ENCODE measurements around the gene TMEM232.

Gene TMEM232

DNA sequence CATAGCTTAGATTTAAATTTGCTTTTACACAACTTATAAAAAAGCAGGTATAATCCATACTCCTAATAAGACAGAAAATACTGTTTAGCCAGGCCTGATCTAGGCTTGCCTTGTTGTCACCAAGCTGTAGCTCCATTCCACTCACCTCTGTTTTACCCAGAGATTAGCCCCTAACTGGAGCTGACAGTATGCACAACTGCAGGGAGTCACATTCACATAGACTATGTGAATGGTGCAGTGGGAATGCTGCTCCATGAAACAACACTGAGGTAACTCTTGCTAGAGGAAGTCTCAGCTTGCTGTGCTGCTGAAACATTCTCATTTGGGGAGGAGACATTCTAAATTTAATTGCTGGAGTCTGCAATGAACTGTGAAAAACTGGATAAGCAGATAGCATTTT lies 209.1 kb downstream of the TMEM232 start:
- no peak for DNase-seq (ENCODE audit: low read depth in 2 of 2)

DNA sequence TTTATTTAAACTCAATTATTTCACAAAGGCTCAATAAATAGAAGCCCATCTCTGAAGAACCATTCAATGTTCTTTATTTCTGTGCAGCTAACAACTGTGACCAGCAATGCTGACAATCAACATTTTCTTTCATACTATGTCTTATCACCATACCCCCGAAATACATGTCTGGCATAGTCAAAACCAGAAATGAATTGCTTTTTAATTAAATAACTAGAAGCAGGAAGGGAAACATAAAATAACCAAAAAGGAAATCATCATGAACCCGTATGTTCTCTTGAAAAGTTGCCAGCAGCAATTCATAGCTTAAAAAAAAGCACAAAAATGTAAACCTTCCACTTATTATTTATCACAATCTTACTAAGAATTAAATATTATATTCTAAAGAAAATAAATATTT lies 212.4 kb downstream of the TMEM232 start:
- no peak for DNase-seq (ENCODE audit: low read depth in 2 of 2)

DNA sequence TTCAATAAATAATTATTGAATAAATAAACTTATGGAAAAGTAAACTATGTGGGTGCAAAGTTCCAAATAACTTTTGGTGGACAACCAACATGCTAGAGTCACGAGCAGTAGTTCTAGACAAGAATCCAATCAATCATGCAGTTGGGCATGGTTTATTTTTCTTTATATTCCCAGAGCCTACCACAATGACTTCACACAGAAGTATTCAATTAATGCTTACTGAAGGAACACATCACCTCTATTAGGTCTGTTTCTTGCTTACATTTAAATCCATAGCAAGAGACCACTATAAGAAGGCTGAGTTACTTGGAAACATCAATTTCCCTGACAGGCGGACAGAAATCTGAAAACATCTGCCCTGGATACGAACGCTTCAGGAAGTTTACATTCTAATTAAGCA lies 214.2 kb downstream of the TMEM232 start:
- DNase-seq (ENCODE audit: low read depth in 2 of 2), result no peak

DNA sequence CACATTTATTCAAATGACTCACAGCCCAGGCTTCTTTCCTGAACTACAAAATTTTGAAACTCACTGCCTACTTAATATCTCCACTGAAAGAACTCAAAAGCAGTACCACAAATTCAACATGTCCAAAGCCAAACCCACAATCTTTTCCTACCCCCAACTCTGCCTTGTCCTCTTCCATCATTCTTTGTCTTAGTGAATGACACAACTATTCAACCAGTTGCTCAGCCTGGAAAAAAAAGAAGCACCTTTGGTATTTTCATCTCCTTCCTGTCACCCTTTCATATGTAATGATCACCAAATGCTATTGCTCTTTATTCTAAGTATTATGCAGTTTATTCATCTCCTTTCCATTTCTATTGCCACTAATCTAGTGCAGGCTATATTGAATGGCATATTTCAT lies 216.3 kb downstream of the TMEM232 start:
- no peak for DNase-seq (ENCODE audit: low read depth in 2 of 2)

DNA sequence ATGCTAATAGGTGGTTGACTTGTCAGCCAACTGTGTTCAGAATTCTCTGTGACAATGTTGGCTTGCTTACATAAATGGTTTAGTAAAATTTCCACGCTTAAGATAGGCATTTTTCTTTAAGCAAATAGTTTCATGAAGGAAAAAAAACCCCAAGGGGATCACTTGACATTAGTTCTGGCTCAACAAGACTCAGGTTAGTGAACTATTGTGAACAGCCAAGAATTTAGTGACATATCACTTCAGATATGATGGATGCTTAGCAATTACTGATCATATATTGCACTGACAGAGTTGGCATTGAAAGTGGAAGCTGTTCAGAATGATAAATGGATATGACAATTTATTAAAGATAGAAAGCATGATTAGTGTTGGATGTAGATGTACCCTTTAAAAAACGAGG lies 218.5 kb downstream of the TMEM232 start:
- DNase-seq (ENCODE audit: low read depth in 2 of 2), result no peak

DNA sequence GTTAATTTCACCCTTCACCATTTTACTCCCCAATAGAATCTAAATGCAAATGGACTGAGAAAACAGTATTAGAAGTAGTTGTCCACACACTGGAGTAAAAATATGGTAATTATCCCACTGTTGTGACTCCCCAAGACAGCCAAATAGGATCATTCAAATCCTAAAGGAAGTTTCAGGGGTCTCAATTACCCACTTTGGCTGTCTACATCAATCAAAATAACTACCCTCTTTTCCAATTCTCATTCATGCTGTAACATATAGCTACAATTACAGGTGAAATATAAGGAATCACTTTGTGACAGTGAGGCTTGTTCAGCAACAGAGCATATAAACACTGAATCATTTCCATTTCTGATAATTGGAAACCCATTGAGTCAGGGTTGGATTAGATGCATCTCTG lies 220.1 kb downstream of the TMEM232 start:
- DNase-seq (ENCODE audit: low read depth in 2 of 2), result no peak

DNA sequence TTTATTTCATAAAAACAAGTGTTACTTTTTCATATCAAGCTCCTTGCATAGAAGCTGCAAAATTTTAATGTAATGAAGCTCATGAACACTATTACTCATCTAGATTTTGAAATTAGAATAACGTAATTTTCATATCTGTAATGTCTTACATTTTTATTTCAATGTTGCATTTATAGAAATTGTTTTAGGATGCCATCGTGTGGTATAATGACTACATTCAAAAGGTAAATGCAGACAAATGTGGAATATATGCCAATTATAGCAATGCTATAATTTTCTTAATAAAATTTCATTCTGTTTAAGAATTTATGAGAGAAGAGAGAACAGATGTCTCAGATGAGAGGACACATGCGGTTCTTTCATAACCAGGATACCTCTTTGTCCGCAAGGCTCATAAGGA lies 230.2 kb downstream of the TMEM232 start:
- no peak for DNase-seq (ENCODE audit: low read depth in 2 of 2)

DNA sequence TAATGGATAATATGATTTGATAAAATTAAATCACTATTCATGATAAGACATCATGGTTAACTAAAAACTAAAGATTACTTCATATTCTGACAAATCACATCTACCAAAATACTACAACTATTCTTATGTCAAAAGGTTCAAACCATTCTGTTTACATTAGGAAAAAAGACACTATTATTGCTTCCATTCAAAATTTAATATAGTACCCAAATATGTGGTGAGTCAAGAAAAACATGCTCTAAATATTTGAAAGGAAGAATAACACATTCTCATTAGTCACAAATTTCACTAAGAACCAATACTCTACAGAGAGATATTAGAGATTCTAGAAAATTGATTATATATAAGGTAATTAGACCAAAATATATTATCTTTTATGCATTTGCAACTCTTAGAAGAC lies 234.0 kb downstream of the TMEM232 start:
- DNase-seq (ENCODE audit: low read depth in 2 of 2), result no peak

DNA sequence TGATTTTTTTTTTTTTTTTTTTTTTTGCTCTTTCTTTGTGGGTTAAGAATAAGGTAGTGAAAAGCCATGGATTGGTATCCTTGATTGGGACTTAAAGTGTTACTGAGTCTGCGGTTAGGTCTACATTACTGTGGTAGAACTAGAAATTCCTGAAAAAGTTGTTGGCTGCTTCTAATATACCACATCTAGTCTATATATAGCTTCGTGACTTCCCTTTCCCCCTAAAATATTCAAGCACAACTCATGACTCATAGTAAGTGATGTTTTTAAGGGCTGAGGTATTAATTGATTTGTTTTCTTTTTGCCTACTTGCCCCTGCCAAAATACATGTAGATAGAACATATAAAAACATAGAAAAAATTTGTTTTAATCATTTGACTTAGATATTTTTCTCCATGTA lies 247.6 kb downstream of the TMEM232 start:
- DNase-seq (ENCODE audit: low read depth in 2 of 2), result peak; percentile 97

DNA sequence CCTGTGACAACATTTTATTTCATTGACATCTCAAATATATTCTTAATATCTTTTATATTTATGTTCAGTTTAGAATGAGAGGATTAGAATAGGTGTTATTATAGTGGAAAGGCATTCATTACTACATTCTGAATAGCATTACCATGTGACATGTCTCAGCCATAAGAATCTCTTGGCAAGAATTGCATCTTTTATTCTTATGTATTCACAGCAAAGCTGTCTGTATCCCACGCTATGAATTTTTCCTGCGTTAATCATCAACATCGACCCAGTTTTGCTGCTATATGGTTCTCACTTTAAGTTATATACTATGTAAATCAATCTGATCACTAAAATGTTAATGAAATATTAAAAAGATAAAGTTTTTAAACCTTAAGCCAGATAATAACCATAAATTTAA lies 248.6 kb downstream of the TMEM232 start:
- peak; percentile 84 to 87 for DNase-seq (ENCODE audit: low read depth in 2 of 2)

DNA sequence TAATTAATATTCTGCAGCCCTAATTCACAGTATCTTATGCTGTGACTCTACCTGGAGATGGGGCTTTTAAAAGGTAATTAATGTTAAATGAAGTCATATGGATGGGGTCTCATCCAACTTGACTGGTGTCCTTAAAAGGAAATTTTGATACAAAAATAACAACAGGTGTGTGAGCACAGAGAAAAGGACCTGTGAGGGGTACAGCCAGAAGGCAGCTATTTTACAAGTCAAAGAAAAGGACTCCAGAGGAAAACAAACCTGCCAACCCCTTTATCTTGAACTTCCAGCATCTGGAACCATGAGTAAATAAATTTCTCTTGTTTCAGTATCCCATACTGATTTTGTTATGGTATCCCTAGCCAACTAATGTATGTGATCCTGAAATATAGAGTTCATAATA lies 250.3 kb downstream of the TMEM232 start:
- no peak for DNase-seq (ENCODE audit: low read depth in 2 of 2)

DNA sequence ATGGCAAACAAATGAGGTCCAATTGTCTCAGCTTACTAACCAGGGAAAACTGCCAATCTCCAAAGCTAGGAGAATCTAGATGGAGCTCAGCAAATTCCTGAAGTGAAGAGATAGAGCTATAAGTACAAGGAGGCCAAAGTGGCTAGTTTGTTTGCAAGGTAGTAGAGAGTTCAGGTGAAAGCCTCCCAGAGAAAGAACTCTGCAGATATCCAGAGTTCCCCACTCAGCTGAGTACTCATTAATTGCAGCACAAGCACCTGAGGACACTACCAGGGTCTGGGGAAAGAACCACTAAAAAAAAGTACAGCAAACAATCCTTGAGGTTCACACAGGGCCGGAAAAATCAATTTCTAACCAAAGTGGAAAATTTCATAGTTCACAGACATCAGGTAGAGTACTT lies 250.9 kb downstream of the TMEM232 start:
- DNase-seq (ENCODE audit: low read depth in 2 of 2), result no peak

DNA sequence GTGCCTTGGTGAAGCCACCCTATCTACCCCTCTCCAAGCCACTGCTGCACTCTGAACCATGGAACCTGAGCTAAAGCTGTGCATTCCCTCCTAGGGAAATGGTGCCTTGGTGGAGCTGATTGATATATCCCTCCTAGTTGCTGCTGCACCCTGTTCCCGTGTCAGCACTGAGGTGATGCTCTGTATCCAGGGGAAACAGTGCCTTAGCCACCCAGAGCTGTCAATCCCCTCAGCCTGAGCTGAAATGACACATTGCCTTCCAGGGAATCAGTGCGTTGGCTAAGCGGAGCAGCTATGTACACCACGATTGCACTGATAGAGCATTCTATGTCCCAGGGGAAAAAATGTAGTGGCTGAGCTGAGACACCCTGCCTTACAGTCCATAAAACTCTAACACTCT lies 257.0 kb downstream of the TMEM232 start:
- DNase-seq (ENCODE audit: low read depth in 2 of 2), result no peak

DNA sequence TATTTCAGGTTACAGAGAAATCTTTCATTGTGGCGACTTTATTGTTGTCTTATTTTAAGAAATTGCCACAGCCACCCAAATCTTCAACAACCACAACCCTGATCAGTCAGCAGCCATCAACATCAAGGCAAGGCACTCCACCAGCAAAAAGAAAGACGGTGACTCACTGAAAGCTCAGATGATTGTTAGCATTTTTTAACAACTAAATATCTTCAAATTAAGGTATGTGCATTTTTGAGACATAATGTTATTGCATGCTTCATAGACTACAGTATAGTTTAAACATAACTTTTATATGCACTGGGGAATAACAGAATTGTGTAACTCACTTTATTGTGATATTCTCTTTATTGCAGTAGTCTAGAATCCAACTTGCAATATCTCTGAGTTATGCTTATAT lies 263.4 kb downstream of the TMEM232 start:
- DNase-seq (ENCODE audit: low read depth in 2 of 2), result peak; percentile 44 to 51

DNA sequence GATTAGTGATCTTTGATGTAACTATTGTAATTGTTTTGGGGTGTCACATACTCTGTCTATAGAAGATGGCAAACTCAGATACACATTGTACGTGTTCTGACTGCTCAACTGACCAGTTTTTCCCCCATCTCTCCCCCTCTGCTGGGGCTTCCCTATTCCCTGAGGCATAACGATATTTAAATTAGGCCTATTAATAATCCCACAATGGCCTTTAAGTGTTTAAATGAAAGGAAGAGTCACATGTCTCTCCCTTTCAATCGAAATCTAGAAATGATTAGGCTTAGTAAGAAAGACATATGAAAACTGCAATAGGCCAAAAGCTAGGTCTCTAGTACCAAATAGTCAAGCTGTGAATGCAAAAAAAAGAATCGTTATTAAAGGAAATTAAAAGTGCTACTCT lies 265.6 kb downstream of the TMEM232 start:
- no peak for DNase-seq (ENCODE audit: low read depth in 2 of 2)

DNA sequence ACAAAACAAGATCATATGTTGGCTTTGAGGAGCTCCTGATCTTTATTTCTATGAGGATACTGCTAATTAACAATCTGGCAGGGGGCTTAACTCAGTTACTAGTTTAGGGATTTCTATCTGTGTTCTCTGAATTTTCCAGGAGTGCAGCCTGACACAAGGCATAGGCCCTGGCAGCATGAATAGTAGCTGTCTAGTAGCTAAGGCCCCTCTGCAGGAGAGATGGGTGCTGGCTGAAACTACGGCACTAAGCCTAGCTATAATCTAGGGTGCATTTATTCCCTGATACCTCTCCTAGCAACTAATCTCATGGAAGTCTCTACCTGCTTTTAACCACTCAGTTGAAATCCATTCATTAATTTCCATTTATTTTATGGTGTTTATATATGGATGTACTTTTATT lies 268.2 kb downstream of the TMEM232 start:
- DNase-seq (ENCODE audit: low read depth in 2 of 2), result no peak

DNA sequence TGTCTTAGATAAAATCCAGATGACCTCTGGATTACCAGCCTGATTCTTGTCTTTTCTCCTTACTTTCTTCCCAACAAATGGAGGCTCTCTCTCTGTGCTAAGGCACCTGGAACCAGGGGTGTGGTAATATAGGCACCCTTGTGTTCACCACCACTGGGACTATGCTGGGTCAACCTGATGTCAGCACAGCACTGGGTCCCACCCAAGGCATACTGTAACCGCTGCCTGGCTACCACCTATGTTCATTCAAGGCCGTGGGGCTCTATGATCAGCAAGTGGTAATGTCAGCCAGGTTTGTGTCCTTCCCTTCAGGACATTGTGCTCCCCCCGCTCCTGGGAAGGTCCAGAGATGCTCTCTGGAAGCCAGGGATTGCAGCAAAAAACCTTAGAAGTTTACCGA lies 283.6 kb downstream of the TMEM232 start:
- no peak for DNase-seq (ENCODE audit: low read depth in 2 of 2)

DNA sequence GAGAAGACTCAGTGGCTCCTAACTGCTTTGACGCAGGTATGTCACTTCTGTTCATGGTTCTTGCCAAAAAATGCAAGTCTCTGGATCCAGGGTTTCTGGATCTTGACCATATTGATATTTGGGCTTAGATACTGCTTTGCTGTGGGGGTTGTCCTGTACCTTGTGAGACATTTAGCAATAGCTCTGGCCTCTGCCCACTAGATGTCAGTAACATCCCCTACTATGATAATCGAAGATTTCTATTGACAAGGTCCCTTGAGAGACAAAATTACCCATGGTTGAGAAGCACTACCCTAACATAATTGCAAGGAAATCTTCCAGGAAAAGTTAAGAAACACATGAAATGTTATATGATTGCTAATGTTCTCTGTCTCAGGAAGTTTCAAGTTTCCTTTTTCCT lies 285.4 kb downstream of the TMEM232 start:
- peak; percentile 37 to 39 for DNase-seq (ENCODE audit: low read depth in 2 of 2)

DNA sequence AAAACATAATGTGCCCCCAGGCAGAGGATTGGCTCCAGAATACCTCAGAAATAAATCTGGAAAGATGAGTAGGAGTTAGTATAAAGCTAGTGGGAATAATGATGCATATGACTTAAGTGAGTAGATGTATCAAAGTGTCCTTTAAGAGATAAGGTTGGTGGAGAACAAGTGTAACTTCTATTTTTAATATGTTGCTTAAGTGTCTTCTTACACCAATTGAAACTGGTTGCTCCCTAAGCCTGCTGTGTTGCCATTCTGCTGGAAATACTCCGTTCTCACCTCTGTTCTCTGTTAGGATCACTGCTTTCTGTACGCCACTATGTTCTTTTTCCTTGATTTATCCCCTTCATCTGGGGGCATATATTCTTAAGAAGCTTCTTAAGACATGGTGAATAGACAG lies 286.4 kb downstream of the TMEM232 start:
- DNase-seq (ENCODE audit: low read depth in 2 of 2), result no peak

DNA sequence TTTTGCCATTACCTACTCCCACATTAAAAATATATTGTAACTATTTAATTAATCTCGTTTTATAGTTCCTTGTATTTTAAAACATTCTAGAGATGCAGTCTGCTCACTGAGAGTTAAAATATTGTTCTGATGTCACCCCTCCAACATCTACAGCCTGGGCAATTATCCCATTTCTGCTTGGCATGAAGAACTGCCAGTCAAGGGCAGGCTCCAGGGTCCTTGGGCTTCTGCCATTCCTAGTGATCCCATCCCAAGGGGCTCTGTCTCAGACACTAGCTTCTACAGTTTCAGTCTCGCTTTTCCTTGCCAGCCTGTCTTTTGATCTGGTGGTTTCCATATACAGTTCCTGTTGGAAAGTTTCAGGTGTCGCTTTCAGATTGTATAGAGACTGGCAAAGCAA lies 287.2 kb downstream of the TMEM232 start:
- no peak for DNase-seq (ENCODE audit: low read depth in 2 of 2)

DNA sequence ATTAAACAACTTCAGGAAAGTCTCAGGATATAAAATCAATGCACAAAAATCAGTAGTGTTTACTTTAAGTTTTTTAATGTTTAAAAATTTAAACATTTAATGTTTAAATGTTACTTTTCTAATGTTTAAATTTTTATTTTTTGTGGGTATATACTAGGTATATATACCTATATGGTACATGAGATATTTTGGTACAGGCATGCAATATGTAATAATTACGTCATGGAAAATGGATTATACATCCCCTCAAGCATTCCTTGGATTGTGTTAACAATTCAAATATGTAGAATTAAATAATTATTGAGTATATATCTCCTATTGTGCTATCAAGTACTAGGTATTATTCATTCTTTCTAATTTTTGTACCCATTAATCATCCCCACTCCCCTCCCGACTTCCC lies 291.3 kb downstream of the TMEM232 start:
- DNase-seq (ENCODE audit: low read depth in 2 of 2), result no peak

DNA sequence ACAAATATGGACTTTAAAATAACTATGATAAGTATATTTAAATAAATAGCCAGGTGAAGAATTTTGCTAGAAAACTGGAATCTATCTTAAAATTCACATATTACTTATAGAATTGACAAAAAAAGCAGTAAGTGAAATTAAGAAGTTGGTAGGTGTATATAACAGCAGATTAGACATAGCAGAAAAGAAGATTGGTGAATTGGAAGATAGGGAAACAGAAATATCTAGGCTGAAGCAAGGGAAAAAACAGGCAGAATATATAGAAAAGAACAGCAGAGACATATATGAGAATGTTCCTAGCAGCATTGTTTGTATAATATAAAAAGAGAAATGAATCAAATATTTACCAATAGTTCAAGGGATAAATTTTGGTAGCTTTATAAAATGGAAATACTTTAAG lies 294.9 kb downstream of the TMEM232 start:
- DNase-seq (ENCODE audit: low read depth in 2 of 2), result no peak

DNA sequence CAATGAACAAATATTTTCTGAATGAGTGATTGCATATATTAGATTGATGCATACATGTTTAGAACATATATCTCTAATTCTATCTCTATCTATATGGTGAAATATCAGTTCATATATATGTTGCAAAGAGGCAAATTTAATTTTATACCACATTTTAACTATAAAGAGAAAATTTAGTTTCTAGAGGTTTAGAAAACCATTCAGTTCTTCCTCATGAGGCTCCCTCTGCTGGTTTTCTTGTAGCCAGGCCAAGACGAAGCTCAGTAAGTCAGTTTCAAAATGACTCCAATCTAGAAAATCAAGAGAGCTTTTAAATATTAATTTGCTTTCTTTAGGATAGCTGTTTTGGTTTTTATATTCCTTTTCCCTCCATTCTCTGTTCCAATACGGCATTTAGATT lies 312.1 kb downstream of the TMEM232 start:
- DNase-seq (ENCODE audit: low read depth in 2 of 2), result no peak

DNA sequence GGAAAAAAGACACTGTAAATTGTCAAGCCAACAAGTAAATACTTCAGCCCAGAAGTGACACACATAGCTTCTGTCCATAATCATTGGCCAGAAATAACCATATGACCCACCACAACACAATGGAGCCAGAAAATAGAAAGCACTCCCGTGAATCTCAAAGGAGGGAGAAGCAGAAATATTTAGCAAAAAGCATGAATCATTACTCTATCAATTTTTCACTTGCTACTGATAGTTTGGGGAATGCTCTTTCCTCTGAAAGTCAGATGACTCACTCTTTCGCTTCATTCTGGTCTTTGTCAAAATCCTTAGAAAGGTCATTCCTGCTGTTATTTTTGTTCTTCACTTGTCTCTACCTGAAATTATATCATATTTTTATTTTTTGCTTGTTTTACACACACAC lies 312.6 kb downstream of the TMEM232 start:
- DNase-seq (ENCODE audit: low read depth in 2 of 2), result peak; percentile 47 to 57

DNA sequence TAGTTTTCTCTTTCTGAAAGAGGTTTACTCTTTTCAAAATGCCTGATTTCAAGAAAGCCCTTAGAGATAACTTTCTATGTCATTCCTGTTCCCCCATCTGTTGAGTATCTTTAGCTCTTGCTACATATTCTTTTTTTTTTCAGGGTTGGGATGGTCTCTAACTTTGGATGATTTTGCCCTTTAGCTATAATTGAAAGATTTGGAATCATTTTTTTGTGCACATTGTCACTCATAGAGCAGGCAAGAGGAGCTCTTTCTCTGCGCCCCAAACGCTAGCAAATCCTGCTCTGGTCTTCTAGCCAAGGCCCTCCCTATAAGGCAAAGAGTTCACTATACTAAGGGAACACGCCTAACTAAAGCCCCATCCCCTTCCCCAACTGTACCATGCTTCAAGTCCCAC lies 316.9 kb downstream of the TMEM232 start:
- no peak for DNase-seq (ENCODE audit: low read depth in 2 of 2)
